Urinary bladder (tissue), 4 donors: ENCODE data around the gene GNB1L. TPM values are rescaled to one million over a fixed set of nuclear protein-coding genes. Genes with fewer than 3 reads are reported as not detected.
"Not testable (repeated sequence)": the region's sequence is repeated elsewhere in the genome, so short reads cannot be mapped to it uniquely, and the experiment has no call there.

Experiments used
- DNase-seq: peaks from one replicate; pipeline ENCODE4 v3.0.0-alpha.2; 2015; ENCODE audit errors: extremely low spot score
- H3K27ac ChIP-seq: one replicate; pipeline ENCODE4 v1.5.1; 2013; ENCODE audit warnings: low read depth, mild to moderate bottlenecking, moderate library complexity
- H3K36me3 ChIP-seq: one replicate; pipeline ENCODE4 v1.6.1; 2013; ENCODE audit warnings: mild to moderate bottlenecking, moderate library complexity; ENCODE audit not compliant: insufficient read depth
- H3K4me1 ChIP-seq: one replicate; pipeline ENCODE4 v1.6.1; 2013; ENCODE audit warnings: mild to moderate bottlenecking, moderate library complexity; ENCODE audit not compliant: insufficient read depth
- H3K4me3 ChIP-seq: one replicate; pipeline ENCODE4 v1.5.1; 2013; ENCODE audit warnings: low read depth, low read length
- WGBS: extraction: QIAGEN DNeasy Blood & Tissue Kit; methylation state at CpG from one replicate; pipeline ENCODE4 v1.1.7; 2013; 5-methylcytosine and 5-hydroxymethylcytosine counted together
- polyA plus RNA-seq: library from polyadenylated mRNA; stranded (reverse); fragments of 200-250 nt; gene quantifications from one replicate; pipeline ENCODE4 v1.2.3, GENCODE V29; 2013
- total RNA-seq: library from RNA; depleted of rRNA; stranded (reverse); fragments of >200 nt; gene quantifications from one replicate; pipeline ENCODE4 v1.2.3, GENCODE V29; 2014
- donor health status: healthy with polysubstance abuse.
- donor health status: healthy.

The GNB1L gene
- total and polyA plus RNA-seq, 2 donors = 3.4 to 8.5 TPM

GRCh38 chr22:19788661-19789225 lies 65.9 kb downstream of the GNB1L start:
- Histone ChIP-seq H3K4me1 (no peaks in the 10 kb centered on the region), H3K4me3 (no peak overlapping the region), H3K36me3 (no peaks in the 10 kb centered on the region), H3K27ac (no peak overlapping the region)
- 96% methylated on average over 34 of the region's 34 CpGs for WGBS
- DNase-seq = no peak

- no peak for DNase-seq
- no peaks in the 10 kb centered on the region for H3K36me3 ChIP-seq
- H3K4me3 ChIP-seq = no peak overlapping the region
- no peaks in the 10 kb centered on the region for H3K4me1 ChIP-seq
- H3K27ac ChIP-seq = no peak overlapping the region
- WGBS = 94% methylated on average over 9 of the region's 9 CpGs
Observed at GRCh38 chr22:19787849-19788141, 66.9 kb downstream of the GNB1L start.

GRCh38 chr22:19786959-19787848 lies 67.5 kb downstream of the GNB1L start:
- DNase-seq = no peak
- WGBS = 91% methylated on average over 28 of the region's 28 CpGs
- H3K4me1 ChIP-seq = no peaks in the 10 kb centered on the region
- no peaks in the 10 kb centered on the region for H3K36me3 ChIP-seq
- no peak overlapping the region for H3K27ac ChIP-seq
- H3K4me3 ChIP-seq = no peak overlapping the region

- 87% methylated on average over 6 of the region's 6 CpGs for WGBS
- H3K27ac ChIP-seq = no peak overlapping the region
Observed at GRCh38 chr22:19786264-19786585, 68.4 kb downstream of the GNB1L start.

GRCh38 chr22:19785461-19786263 lies 69.0 kb downstream of the GNB1L start:
- Histone ChIP-seq H3K27ac (no peak overlapping the region), H3K36me3 (no peaks in the 10 kb centered on the region), H3K4me3 (no peak overlapping the region), H3K4me1 (no peaks in the 10 kb centered on the region)
- no peak for DNase-seq
- WGBS = 88% methylated on average over 22 of the region's 22 CpGs

More at GRCh38 chr22:19786264-19786585, 68.4 kb downstream of the GNB1L start:
- no peak overlapping the region for H3K4me3 ChIP-seq
- no peaks in the 10 kb centered on the region for H3K36me3 ChIP-seq
- DNase-seq = no peak
- H3K4me1 ChIP-seq = no peaks in the 10 kb centered on the region

GRCh38 chr22:19784384-19785175 lies 70.1 kb downstream of the GNB1L start:
- WGBS = 91% methylated on average over 33 of the region's 33 CpGs
- no peaks in the 10 kb centered on the region for H3K4me1 ChIP-seq

GRCh38 chr22:19783586-19784383 lies 70.9 kb downstream of the GNB1L start:
- Histone ChIP-seq H3K36me3 (no peaks in the 10 kb centered on the region), H3K27ac (no peak overlapping the region), H3K4me1 (no peaks in the 10 kb centered on the region), H3K4me3 (no peak overlapping the region)
- 79% methylated on average over 24 of the region's 24 CpGs for WGBS
- DNase-seq = no peak

More at GRCh38 chr22:19784384-19785175, 70.1 kb downstream of the GNB1L start:
- H3K4me3 ChIP-seq = no peak overlapping the region
- DNase-seq = no peak
- no peaks in the 10 kb centered on the region for H3K36me3 ChIP-seq
- H3K27ac ChIP-seq = no peak overlapping the region

- H3K4me3 ChIP-seq = no peak overlapping the region
- no peak for DNase-seq
- 91% methylated on average over 1 of the region's 1 CpG for WGBS
- no peaks in the 10 kb centered on the region for H3K36me3 ChIP-seq
- H3K27ac ChIP-seq = no peak overlapping the region
- H3K4me1 ChIP-seq = no peaks in the 10 kb centered on the region
Observed at GRCh38 chr22:19782533-19782932, 72.1 kb downstream of the GNB1L start.

GRCh38 chr22:19779685-19780268 lies 74.9 kb downstream of the GNB1L start:
- DNase-seq = no peak
- Histone ChIP-seq H3K4me3 (no peak overlapping the region), H3K27ac (no peak overlapping the region), H3K4me1 (no peaks in the 10 kb centered on the region), H3K36me3 (no peaks in the 10 kb centered on the region)
- WGBS = 53% methylated on average over 13 of the region's 13 CpGs

GRCh38 chr22:19779011-19779421 lies 75.7 kb downstream of the GNB1L start:
- H3K4me3 ChIP-seq = no peak overlapping the region
- H3K27ac ChIP-seq = no peak overlapping the region
- no peak for DNase-seq
- H3K36me3 ChIP-seq = no peaks in the 10 kb centered on the region
- no peaks in the 10 kb centered on the region for H3K4me1 ChIP-seq
- WGBS = 87% methylated on average over 10 of the region's 10 CpGs

GRCh38 chr22:19777192-19777591 lies 77.5 kb downstream of the GNB1L start:
- not testable (repeated sequence) for H3K36me3 ChIP-seq, DNase-seq, H3K27ac ChIP-seq, H3K4me1 ChIP-seq, H3K4me3 ChIP-seq
- WGBS = 68% methylated on average over 6 of the region's 6 CpGs

- Histone ChIP-seq H3K36me3 (no peaks in the 10 kb centered on the region), H3K27ac (no peak overlapping the region), H3K4me3 (no peak overlapping the region), H3K4me1 (no peaks in the 10 kb centered on the region)
- 37% methylated on average over 18 of the region's 18 CpGs for WGBS
- DNase-seq = no peak
Observed at GRCh38 chr22:19776433-19777031, 78.1 kb downstream of the GNB1L start.
